GM18873 (cell line): Measurements from ENCODE around the gene CERS6.

Experiments
- ATAC-seq: cut with Tn5 transposase; IDR thresholded peaks from one replicate; pipeline ENCODE4 v1.9.1; 2021; ENCODE audit warnings: mild to moderate bottlenecking, moderate library complexity, moderate number of reproducible peaks; ENCODE audit not compliant: unreplicated experiment, low FRiP score

The CERS6 gene

GRCh38 chr2:168528016-168528415, 71.9 kb downstream of the CERS6 start:
- no peak for ATAC-seq

GRCh38 chr2:168528469-168528868, 72.4 kb downstream of the CERS6 start:
- ATAC-seq = no peak

- no peak for ATAC-seq
These were observed 73.2 kb downstream of the CERS6 start for GRCh38 chr2:168529054-168529833.

DNA sequence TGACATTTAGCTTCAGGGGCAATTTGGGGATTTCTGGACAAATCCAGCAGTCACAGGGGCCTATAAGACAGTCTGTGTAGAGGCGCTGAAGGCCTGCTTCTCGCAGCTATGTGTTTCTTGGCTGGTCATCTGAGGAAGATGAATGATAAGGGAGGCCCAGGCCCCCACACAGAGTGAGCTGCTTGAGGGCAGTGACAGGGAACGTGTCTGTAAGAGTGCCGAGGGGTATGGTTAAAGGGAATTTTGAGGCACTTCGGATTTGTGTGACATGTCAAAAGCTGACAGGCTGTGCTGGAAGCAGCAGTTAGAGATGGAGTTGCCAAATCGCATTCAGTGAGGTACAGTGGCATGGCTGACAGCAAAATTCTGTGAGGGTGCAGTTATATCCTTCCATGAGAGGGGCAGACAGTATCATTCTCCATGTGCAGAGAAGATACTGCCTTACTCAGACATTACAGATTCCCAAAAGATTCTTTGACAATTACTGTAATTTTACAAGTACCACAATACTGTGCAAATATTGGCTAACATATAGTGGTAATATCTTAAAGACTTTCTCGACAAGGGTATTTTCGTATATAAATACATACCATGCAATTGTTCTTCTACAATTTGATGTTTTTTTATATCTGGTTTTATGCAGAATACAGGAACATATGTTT, 74.0 kb downstream of the CERS6 start:
- no peak for ATAC-seq

DNA sequence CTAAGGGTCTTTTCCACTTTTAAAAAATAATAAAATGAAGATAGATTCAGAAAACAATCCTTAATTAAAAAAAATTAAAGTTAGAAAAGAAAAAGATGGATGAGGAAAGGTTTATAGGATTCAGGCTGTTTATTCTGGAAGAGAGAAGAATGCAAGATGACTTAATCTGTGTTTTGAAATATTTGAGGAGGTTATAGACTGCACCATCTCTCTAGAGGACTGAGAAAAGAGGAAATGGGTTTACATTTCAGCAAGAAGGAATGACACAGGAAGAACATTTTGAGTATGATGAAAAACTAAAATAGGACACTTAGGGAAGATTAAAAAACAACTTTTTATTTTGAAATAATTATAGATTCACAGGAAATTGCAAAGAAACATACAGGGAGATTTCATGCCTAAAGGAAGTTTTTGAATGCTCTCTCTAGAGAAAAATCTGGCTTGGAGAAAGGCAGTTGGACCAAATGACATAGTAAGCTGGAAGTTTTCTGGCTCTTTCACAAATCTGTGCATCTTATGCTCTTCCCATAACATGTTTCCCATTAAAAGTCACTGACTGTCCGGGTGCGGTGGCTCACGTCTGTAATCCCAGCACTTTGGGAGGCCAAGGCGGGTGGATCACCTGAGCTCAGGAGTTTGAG, 75.0 kb downstream of the CERS6 start:
- no peak for ATAC-seq

DNA sequence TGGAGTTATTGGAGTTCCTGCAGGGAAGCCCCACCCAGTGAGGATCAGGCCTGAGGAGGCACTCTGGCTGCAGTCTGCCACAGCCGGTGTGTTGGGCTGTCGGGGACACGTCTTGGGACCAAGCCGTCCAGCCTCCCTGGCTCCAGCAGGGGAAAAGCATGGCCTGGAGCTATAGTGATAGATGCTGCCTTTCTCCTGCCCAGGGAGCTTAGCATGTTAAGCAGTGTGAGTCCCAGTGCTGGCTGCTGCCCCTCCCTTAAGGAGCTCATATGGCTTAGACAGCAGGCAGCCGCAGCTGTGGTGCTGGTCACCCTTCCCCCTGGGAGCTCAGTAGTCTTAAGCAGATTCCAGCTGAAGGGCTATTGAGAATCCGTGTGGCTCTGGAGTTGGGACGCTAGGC, 78.9 kb downstream of the CERS6 start:
- ATAC-seq = no peak

DNA sequence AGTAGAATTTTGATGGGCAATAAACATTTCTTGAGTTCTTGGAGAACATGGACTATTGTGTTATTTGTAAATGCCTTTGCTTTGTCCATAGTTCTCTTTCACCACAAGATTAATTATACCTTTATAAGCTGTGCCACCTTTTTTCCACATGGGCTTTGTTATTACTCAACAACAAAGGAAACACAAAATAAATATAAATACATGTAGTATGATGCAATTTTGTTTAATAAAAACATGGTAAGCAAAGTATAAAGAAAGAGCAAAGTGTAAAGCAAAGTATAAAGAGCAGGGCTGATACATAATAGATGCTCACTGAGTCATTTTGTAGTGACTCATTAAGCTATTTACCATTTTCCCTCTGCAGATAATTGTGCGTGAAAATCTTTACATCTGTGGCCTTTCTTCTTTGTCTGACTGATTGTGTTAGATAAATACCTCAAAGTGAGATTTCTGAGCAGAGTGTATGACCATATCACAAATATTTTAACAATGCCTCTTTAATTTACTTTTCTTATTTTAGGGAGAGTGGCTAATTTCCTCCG, 80.9 kb downstream of the CERS6 start:
- ATAC-seq = no peak

- ATAC-seq = no peak
These were observed 82.1 kb downstream of the CERS6 start for GRCh38 chr2:168538133-168538532.

DNA sequence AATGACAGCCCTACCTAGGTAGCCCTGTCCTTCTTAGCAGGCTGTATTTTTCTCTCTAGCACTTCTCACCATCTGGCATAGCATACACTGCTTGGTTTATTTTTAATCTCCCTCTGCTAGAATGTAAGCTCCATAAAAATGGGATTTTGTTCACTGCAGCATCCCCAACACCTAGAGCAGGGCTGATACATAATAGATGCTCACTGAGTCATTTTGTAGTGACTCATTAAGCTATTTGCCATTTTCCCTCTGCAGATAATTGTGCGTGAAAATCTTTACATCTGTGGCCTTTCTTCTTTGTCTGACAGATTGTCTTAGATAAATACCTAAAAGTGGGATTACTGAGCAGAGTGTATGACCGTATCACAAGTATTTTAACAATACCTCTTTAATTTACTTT, 82.5 kb downstream of the CERS6 start:
- ATAC-seq = no peak

- ATAC-seq = no peak
These were observed 83.9 kb downstream of the CERS6 start for GRCh38 chr2:168539945-168540344.

DNA sequence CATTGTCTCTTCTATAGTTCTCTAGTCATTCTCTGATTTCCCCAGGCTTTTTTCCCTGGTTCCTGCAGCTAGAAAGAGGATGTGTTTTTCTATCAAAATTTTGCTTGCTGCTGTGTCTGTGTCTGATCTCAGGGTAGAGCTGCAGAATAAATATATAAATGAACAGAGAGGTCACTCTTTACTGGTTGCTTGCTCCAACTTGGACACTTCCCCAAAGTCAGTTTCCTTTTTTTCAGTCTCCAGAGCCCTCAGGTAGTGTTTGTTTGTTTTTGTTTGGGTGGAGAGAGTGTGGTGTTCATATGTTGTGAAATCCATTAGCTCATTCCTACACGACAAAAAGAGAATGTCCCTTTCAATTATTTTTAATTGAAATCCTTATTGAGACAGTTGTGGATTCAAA, 85.8 kb downstream of the CERS6 start:
- no peak for ATAC-seq

DNA sequence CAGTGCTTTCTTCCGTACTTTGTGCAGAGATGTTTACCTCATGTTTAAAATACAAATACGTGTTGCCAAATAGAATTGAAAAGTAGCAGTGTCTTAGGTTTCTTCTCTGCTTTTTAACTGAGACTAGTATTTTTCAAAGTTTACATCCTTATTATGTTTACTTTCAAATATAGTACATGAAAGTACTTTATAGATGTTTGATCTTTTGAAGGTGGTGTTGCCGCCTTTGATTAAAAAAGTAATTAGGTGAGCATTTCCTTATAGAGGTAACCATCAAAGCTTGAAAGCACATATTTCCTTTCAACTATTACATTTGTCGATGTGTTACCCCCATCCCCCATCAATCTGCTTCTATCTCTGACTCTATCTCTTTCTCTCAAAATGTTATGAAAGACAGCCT, 87.0 kb downstream of the CERS6 start:
- ATAC-seq = no peak

- no peak for ATAC-seq
These were observed 87.9 kb downstream of the CERS6 start for GRCh38 chr2:168543935-168544334.

GRCh38 chr2:168545439-168546082, 89.5 kb downstream of the CERS6 start:
- ATAC-seq = no peak

GRCh38 chr2:168550670-168551069, 94.6 kb downstream of the CERS6 start:
- ATAC-seq = no peak

DNA sequence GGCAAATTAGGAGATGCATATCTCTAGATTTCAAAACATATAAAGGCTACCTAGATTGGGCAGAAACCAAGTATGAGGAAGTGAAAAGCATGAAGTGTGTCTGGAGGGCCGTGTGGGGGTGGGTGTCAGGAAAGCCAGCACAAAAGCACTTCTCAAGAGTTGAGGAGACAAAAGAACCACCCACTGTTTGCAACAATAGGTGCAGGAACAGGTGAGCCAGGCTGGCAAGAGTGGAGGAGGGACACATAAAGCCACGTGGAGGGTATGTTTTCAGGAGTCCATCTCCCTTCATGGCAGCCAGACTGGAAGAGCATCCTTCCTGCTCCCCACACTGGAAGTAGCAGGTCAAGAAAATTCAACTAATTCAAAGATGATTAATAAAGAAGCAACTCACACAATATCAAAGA, 96.4 kb downstream of the CERS6 start:
- peak; percentile 86 for ATAC-seq

GRCh38 chr2:168555283-168555682, 99.2 kb downstream of the CERS6 start:
- no peak for ATAC-seq

DNA sequence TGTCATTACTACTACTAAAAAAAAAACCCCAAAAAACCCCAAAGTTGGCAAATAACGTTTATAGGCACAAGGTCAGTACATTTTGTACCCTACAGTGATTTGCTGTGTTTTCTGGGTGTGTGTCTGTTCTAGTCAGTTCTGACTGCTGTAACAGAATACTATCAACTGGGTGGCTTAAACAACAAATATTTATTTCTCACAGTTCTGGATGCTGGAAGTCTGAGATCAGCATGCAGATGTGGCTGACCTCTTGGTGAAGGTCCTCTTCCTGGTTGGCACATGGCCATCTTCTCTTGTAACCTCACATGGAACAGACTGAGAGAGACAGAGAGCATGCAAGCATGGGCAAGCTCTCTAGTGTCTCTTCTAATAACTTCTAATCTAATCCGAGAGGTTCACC, 103.1 kb downstream of the CERS6 start:
- no peak for ATAC-seq

DNA sequence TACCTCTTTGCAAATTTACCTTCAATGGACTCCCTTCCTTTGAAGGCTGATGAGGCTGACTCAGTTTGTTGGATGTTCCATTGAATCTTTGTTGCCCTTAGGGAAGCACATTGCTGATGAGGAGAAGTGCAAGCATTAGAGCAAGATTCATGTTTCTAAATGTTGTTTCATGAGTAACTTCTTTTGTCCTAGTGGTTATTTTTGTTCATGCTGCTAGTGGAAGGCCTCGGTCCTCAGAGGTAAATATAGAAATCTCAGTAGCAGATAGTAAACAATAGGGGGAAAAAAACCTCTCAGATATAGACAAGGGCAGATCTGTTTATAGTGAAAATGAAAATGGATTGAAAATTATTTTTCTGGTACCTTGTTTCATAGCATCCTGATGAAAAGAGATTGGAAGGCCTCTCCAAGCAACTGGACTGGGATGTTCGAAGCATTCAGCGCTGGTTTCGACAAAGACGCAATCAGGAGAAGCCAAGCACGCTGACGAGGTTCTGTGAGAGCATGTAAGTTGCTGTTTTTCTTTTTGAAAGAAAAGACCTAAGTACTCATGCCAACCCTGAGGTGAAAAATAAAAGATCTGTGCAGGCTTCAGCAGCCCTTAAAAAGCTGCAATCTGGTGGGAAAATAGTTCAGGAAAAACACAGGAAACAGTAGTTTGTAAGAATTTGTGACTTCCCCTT, 104.9 kb downstream of the CERS6 start:
- peak; percentile 70 for ATAC-seq

DNA sequence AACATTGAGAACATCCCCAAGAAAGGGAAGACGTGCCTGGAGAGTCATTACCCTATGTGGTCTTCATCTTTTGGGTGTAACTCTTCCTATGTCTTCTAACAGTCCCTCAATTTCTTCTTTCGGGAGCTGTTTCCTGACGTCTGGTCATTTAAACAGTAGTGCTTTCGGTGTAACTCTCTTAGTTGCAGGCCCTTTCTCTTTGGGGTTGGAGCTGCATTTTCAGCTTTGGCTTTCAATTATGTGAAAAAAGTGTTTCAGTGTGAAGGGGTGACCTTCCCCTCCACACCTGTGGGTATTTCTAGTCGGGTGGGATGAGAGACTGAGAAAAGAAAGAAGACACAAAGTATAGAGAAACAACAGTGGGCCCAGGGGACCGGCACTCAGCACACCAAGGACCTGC, 105.9 kb downstream of the CERS6 start:
- no peak for ATAC-seq
